HEK293T (cell line): ENCODE measurements around the gene SLC1A4.

Experiments
- BHLHE40 ChIP-seq: fragments of 450-650 bp; IDR thresholded peaks from 2 replicates; pipeline ENCODE4 v1.6.1; 2016; ENCODE audit warnings: mild to moderate bottlenecking, moderate library complexity, borderline replicate concordance
- SP1 ChIP-seq: fragments of 450-650 bp; IDR thresholded peaks from 2 replicates; pipeline ENCODE4 v1.6.1; 2017
- ZNF384 ChIP-seq: fragments of 450-650 bp; IDR thresholded peaks from 2 replicates; pipeline ENCODE4 v1.6.1; 2016

- TF ChIP-seq BHLHE40 (no peak), SP1 (no peak), ZNF384 (no peak)
Observed at GRCh38 chr2:64951306-64951953, 37.8 kb upstream of the SLC1A4 start.
